Activated B cell treated with CpG ODN at 0.5 μM for 24 hours (primary cell): ENCODE results near the gene CNP. TPM values are rescaled to one million over a fixed set of nuclear protein-coding genes. Genes with fewer than 3 reads are reported as not detected.

Experiments
- ATAC-seq: fragments of 200-7000 bp; cut with Tn5 transposase; one replicate; pipeline ENCODE4 v1.10.0; 2021; ENCODE audit warnings: low read depth, mild to moderate bottlenecking, moderate library complexity
- CTCF ChIA-PET: fragments of 350-600 bp; sonication (Branson Sonifier 250); formaldehyde crosslinking; loops from one replicate; lab custom pipeline; 2021; ENCODE audit warnings: antibody characterized with exemption; lab: Charles Lee
- POLR2A ChIA-PET: fragments of 350-600 bp; sonication (Branson Sonifier 250); formaldehyde crosslinking; loops from one replicate; lab custom pipeline; 2021; ENCODE audit warnings: antibody characterized with exemption; lab: Charles Lee
- DNase-seq: peaks from one replicate; pipeline ENCODE4 v3.0.0; 2022
- H3K27ac Mint-ChIP-seq: one replicate; pipeline ENCODE4 v1.8.0; 2020; ENCODE audit warnings: mixed read lengths
- H3K27me3 Mint-ChIP-seq: one replicate; pipeline ENCODE4 v1.8.0; 2021; ENCODE audit warnings: mixed read lengths
- H3K36me3 Mint-ChIP-seq: one replicate; pipeline ENCODE4 v1.8.0; 2021; ENCODE audit warnings: low read depth, mixed read lengths
- H3K4me1 Mint-ChIP-seq: one replicate; pipeline ENCODE4 v1.8.0; 2021; ENCODE audit warnings: mixed read lengths
- H3K4me3 Mint-ChIP-seq: one replicate; pipeline ENCODE4 v1.8.0; 2020; ENCODE audit warnings: mild to moderate bottlenecking, mixed read lengths
- H3K9me3 Mint-ChIP-seq: one replicate; pipeline ENCODE4 v1.8.0; 2020; ENCODE audit warnings: mixed read lengths
- CTCF ChIP-seq: fragments of 200-600 bp; IDR thresholded peaks from one replicate; pipeline ENCODE4 v1.8.0; 2022; ENCODE audit warnings: antibody characterized with exemption, mild to moderate bottlenecking
- intact Hi-C: fragments of 100-400 bp; cut with micrococcal nuclease; formaldehyde crosslinking; loops from one replicate; pipeline ENCODE4 v1.15.1; 2024
- total RNA-seq: library from RNA; stranded (reverse); gene quantifications from 2 replicates; pipeline ENCODE4 v1.2.3, GENCODE V29; 2022

CNP gene
- total RNA-seq, 1 donor from 2014 or later, result 48.0 TPM

GRCh38 chr17:41957031-41957868 lies 9.3 kb upstream of the CNP start:
- Mint-ChIP-seq H3K36me3 (no peaks in the 10 kb centered on the region), H3K4me1 (no peaks in the 10 kb centered on the region), H3K4me3 (no peak overlapping the region), H3K27ac (no peak overlapping the region), H3K9me3 (no peaks in the 10 kb centered on the region), H3K27me3 (no peaks in the 10 kb centered on the region)
- no peak for DNase-seq
- POLR2A ChIA-PET, result interaction anchor here (0.5 kb wide), 1 partner anchor 9 kb away, joined by 4 read pairs; the partner anchor contains the start of gene CNP
- no peak for ATAC-seq
- no peak for TF ChIP-seq CTCF
- intact Hi-C loops, result no loop called here
- CTCF ChIA-PET, result no interaction called here

DNA sequence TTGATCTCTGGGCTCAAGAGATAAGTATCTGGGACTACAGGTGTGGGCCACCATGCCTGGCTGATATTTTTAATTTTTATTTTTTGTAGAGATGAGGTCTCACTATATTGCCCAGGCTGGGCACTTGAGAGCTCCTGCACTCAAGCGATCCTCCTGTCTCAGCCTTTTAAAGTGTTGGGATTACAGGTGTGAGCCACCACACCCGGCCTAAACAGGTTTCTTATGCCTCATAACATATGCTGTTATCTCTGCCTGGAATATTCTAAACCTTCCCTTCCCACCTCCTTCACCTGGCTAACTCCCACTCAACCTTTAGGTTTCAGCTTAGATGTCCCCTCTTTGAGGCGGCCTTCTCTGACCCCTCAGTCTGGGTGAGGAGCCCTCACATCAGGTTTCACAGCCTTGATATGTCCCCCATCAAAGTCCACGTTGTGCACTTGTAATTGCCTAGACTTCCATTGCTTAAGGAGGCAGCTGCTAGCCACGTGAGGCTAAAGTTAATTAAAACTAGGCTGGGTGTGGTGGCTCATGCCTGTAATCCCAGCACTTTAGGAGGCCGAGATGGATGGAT lies 8.6 kb upstream of the CNP start:
- Mint-ChIP-seq H3K4me3 (no peak overlapping the region), H3K27ac (no peak overlapping the region), H3K4me1 (peaks cover 1% of the 10 kb centered on the region), H3K9me3 (no peaks in the 10 kb centered on the region), H3K36me3 (no peaks in the 10 kb centered on the region), H3K27me3 (no peaks in the 10 kb centered on the region)
- CTCF ChIA-PET, result no interaction called here
- intact Hi-C loops, result no loop called here
- POLR2A ChIA-PET, result no interaction called here
- no peak for ATAC-seq
- no peak for TF ChIP-seq CTCF
- DNase-seq, result no peak

DNA sequence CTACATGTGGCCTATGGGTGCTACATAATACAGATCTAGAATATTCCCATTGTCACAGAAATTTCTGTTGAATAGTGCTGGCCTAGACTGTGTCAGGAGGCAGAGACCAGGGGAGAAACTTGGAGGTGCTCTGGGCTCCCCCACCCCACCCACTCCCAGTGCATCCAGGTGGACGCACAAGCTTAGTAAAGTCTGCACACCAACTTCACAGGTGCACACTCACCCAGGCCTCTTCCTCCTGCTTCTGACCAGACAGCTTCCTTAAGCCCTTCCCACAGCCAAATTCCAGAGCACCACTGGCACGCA lies 7.6 kb upstream of the CNP start:
- Mint-ChIP-seq H3K4me3 (no peak overlapping the region), H3K4me1 (peaks cover 2% of the 10 kb centered on the region), H3K36me3 (no peaks in the 10 kb centered on the region), H3K9me3 (no peaks in the 10 kb centered on the region), H3K27me3 (no peaks in the 10 kb centered on the region), H3K27ac (no peak overlapping the region)
- ATAC-seq (no peak), DNase-seq (no peak)
- ChIA-PET POLR2A (interaction anchor here (0.6 kb wide), 1 partner anchor 13 kb away, joined by 3 read pairs; no protein-coding TSS in a partner anchor), CTCF (interaction anchor here (9.2 kb wide), 1 partner anchor 158 kb away, joined by 110 read pairs; the partner anchor contains the start of genes DHX58 and KAT2A)
- intact Hi-C loops, result no loop called here
- no peak for TF ChIP-seq CTCF

DNA sequence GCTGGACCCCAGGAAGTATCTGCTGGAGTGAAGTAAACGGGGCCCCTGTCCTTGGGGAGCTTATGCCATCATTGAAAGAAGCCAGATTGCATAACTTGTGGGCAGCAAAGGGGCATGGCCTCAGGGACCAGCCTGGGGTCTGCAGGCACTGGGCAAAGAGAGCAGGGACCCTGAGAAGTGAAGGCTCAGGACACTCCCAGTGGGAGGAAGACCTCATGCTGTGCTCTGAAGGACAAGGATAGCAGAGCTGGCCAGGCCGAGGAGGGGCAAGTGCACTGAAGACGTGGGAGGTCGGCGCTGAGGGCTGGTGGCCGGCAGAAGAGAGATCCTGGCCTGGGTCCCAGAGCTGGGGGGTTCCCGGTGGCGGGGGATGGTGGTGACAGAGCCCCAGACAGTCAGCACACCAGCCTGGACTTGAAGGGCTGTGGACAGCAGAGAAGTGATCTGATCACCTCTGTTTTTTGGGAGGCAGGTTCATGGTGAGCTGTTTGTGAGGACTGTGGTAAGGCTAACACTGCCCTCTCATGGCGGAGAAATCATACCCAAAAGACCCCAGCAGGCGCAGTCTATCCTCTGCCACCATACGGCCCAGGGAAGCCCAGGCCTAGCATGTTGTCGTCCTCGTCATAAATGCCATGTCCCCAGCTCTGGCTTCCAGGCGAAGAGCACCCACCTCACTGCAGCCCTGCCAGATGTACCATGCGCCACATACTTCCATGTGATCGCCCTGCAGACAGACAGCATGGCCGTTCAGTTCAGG lies 7.1 kb upstream of the CNP start:
- TF ChIP-seq CTCF, result no peak
- no peaks in the 10 kb centered on the region for H3K9me3 Mint-ChIP-seq
- ChIA-PET CTCF (interaction anchor here (1.2 to 9.2 kb wide), 3 partner anchors 18 to 158 kb away, joined by 3 to 110 read pairs (median 3); partner anchors contain the start of genes DHX58 and KAT2A), POLR2A (interaction anchor here (0.6 kb wide), 1 partner anchor 13 kb away, joined by 3 read pairs; no protein-coding TSS in a partner anchor)
- H3K27ac Mint-ChIP-seq, result no peak overlapping the region
- ATAC-seq (no peak), DNase-seq (no peak)
- H3K36me3 Mint-ChIP-seq, result no peaks in the 10 kb centered on the region
- no peaks in the 10 kb centered on the region for H3K27me3 Mint-ChIP-seq
- intact Hi-C loops, result no loop called here
- H3K4me3 Mint-ChIP-seq, result no peak overlapping the region
- H3K4me1 Mint-ChIP-seq, result peaks cover 2% of the 10 kb centered on the region
